Fibroblast of lung (primary cell): ENCODE data around the gene YIPF5.
A peak's percentile ranks its signal among the peaks of the same experiment; 100 is the strongest.

Experiments
- EZH2 ChIP-seq: IDR thresholded peaks from 2 replicates; pipeline ENCODE4 v1.5.1; 2012; ENCODE audit warnings: low read length, control low read depth, mild to moderate bottlenecking; ENCODE audit errors: missing control alignments
- TF ChIP-seq, protein P1 (sequence below), 2 donors: IDR thresholded peaks in 1 of 2; conservative IDR thresholded peaks in 1 of 2; 1 replicate in 1 of 2; 2 replicates in 1 of 2; pipeline ENCODE4 v1.5.1; 2011 to 2012; ENCODE audit warnings: low read length in 2 of 2, control low read depth in 1 of 2, inconsistent platforms in 1 of 2, low read depth in 1 of 2, mild to moderate bottlenecking in 1 of 2

GRCh38 chr5:144203750-144204596 is 33.5 kb upstream of the YIPF5 start:
- TF ChIP-seq, protein P1, sequence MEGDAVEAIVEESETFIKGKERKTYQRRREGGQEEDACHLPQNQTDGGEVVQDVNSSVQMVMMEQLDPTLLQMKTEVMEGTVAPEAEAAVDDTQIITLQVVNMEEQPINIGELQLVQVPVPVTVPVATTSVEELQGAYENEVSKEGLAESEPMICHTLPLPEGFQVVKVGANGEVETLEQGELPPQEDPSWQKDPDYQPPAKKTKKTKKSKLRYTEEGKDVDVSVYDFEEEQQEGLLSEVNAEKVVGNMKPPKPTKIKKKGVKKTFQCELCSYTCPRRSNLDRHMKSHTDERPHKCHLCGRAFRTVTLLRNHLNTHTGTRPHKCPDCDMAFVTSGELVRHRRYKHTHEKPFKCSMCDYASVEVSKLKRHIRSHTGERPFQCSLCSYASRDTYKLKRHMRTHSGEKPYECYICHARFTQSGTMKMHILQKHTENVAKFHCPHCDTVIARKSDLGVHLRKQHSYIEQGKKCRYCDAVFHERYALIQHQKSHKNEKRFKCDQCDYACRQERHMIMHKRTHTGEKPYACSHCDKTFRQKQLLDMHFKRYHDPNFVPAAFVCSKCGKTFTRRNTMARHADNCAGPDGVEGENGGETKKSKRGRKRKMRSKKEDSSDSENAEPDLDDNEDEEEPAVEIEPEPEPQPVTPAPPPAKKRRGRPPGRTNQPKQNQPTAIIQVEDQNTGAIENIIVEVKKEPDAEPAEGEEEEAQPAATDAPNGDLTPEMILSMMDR (conservative IDR thresholded peaks at IDR 0.05 in 1 of 2, IDR thresholded peaks at IDR 0.05 in 1 of 2; ENCODE audit: low read depth in 1 of 2, low read length in 2 of 2) = peak; percentile 90 to 91
- no peak for TF ChIP-seq EZH2
